Activated T-cell treated with anti-CD3 and anti-CD28 coated beads, Interleukin-2, amount 50 U/mL, for 4 hours (primary cell): ENCODE results near the gene N4BP2L2. TPM values are rescaled to one million over a fixed set of nuclear protein-coding genes. Genes with fewer than 3 reads are reported as not detected.

Source experiments
- ATAC-seq, 2 donors: fragments of 200-7000 bp; cut with Tn5 transposase; one replicate each; pipeline ENCODE4 v1.10.0; 2021
- DNase-seq: peaks from one replicate; pipeline ENCODE4 v3.0.0-alpha.2; 2020
- H3K27me3 Mint-ChIP-seq: one replicate; pipeline ENCODE4 v1.8.0; 2021; ENCODE audit warnings: low read depth, mixed read lengths
- H3K36me3 Mint-ChIP-seq: one replicate; pipeline ENCODE4 v1.8.0; 2022; ENCODE audit warnings: mixed read lengths; ENCODE audit not compliant: insufficient read depth
- H3K4me1 Mint-ChIP-seq: one replicate; pipeline ENCODE4 v1.8.0; 2021; ENCODE audit warnings: low read depth, mixed read lengths
- H3K4me3 Mint-ChIP-seq: one replicate; pipeline ENCODE4 v1.8.0; 2021; ENCODE audit warnings: mild to moderate bottlenecking, moderate library complexity, mixed read lengths
- H3K9me3 Mint-ChIP-seq: one replicate; pipeline ENCODE4 v1.8.0; 2021; ENCODE audit warnings: mixed read lengths
- total RNA-seq, 3 donors: library from RNA; stranded (reverse); gene quantifications; one replicate each; pipeline ENCODE4 v1.2.1, GENCODE V29; 2021

Gene N4BP2L2
- total RNA-seq, 3 donors from 2014 or later, result 47.1 to 59.7 (median 58.6) TPM

DNA sequence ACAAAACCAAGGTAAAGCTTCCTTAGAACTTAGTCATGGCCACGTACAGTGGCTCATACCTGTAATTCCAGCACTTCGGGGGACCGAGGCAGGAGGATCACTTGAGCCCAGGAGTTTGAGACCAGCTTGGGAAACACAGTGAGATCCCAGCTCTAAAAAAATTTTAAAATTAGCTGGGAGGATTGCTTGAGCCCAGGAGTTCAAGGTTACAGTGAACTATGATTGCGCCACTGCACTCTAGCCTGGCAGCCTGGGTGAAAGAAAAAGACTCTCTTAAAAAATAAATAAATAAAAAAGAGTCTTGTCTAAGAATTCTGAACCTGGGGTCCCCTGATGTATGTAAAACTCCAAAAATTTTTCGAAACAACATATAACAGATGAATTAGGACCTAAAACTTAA lies 34.9 kb downstream of the N4BP2L2 start:
- H3K27me3 Mint-ChIP-seq, result no peaks in the 10 kb centered on the region
- peaks cover 15% of the 10 kb centered on the region for H3K36me3 Mint-ChIP-seq
- no peak for ATAC-seq
- H3K4me1 Mint-ChIP-seq, result peaks cover 5% of the 10 kb centered on the region
- no peaks in the 10 kb centered on the region for H3K9me3 Mint-ChIP-seq
- DNase-seq, result no peak
- no peak overlapping the region for H3K4me3 Mint-ChIP-seq

GRCh38 chr13:32501064-32501463 lies 37.5 kb downstream of the N4BP2L2 start:
- ATAC-seq (no peak), DNase-seq (no peak)
- H3K4me3 Mint-ChIP-seq, result no peak overlapping the region
- H3K4me1 Mint-ChIP-seq, result peaks cover 11% of the 10 kb centered on the region
- H3K36me3 Mint-ChIP-seq, result peaks cover 12% of the 10 kb centered on the region
- no peaks in the 10 kb centered on the region for H3K27me3 Mint-ChIP-seq
- no peaks in the 10 kb centered on the region for H3K9me3 Mint-ChIP-seq

GRCh38 chr13:32499538-32500210 lies 38.9 kb downstream of the N4BP2L2 start:
- no peak overlapping the region for H3K4me3 Mint-ChIP-seq
- no peaks in the 10 kb centered on the region for H3K9me3 Mint-ChIP-seq
- no peaks in the 10 kb centered on the region for H3K27me3 Mint-ChIP-seq
- peaks cover 11% of the 10 kb centered on the region for H3K4me1 Mint-ChIP-seq
- peaks cover 1% of the 10 kb centered on the region for H3K36me3 Mint-ChIP-seq
- no peak for ATAC-seq
- no peak for DNase-seq

GRCh38 chr13:32497589-32497988 lies 41.0 kb downstream of the N4BP2L2 start:
- Mint-ChIP-seq H3K27me3 (no peaks in the 10 kb centered on the region), H3K4me3 (no peak overlapping the region)
- DNase-seq, result no peak

GRCh38 chr13:32496599-32497160 lies 41.9 kb downstream of the N4BP2L2 start:
- H3K4me1 Mint-ChIP-seq, result peaks cover 11% of the 10 kb centered on the region
- DNase-seq (no peak), ATAC-seq (no peak)
- peaks cover 1% of the 10 kb centered on the region for H3K36me3 Mint-ChIP-seq
- H3K4me3 Mint-ChIP-seq, result no peak overlapping the region
- H3K9me3 Mint-ChIP-seq, result no peaks in the 10 kb centered on the region
- H3K27me3 Mint-ChIP-seq, result no peaks in the 10 kb centered on the region

More at GRCh38 chr13:32497589-32497988, 41.0 kb downstream of the N4BP2L2 start:
- ATAC-seq, result no peak
- Mint-ChIP-seq H3K4me1 (peaks cover 11% of the 10 kb centered on the region), H3K36me3 (peaks cover 1% of the 10 kb centered on the region), H3K9me3 (no peaks in the 10 kb centered on the region)

DNA sequence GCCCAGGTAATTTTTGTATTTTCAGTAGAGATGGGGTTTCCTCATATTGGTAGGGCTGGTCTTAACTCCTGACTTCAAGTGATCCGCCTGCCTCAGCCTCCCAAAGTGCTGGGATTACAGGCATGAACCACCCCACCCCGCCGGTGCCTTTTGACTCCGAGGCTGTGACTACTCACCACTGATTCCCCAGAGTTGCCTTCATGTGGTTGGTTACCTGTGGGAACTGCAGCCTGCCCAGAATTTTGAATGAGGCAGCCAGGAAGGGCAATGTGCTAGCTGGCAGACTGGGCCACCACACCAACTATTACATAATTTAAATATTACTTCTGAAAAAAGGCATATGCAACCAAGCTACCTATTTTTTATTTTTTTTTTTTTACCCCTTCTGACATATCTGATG lies 42.8 kb downstream of the N4BP2L2 start:
- ATAC-seq (no peak), DNase-seq (no peak)
- peaks cover 11% of the 10 kb centered on the region for H3K4me1 Mint-ChIP-seq
- no peaks in the 10 kb centered on the region for H3K27me3 Mint-ChIP-seq
- H3K36me3 Mint-ChIP-seq, result no peaks in the 10 kb centered on the region
- no peaks in the 10 kb centered on the region for H3K9me3 Mint-ChIP-seq
- no peak overlapping the region for H3K4me3 Mint-ChIP-seq

GRCh38 chr13:32495429-32495828 lies 43.2 kb downstream of the N4BP2L2 start:
- Mint-ChIP-seq H3K36me3 (no peaks in the 10 kb centered on the region), H3K4me3 (no peak overlapping the region)
- ATAC-seq, result no peak

GRCh38 chr13:32491028-32491427 lies 47.6 kb downstream of the N4BP2L2 start:
- H3K4me1 Mint-ChIP-seq, result no peaks in the 10 kb centered on the region
- no peak overlapping the region for H3K4me3 Mint-ChIP-seq
- DNase-seq (no peak), ATAC-seq (no peak)
- H3K9me3 Mint-ChIP-seq, result no peaks in the 10 kb centered on the region
- H3K36me3 Mint-ChIP-seq, result peaks cover under 1% of the 10 kb centered on the region
- H3K27me3 Mint-ChIP-seq, result no peaks in the 10 kb centered on the region

More at GRCh38 chr13:32495429-32495828, 43.2 kb downstream of the N4BP2L2 start:
- Mint-ChIP-seq H3K9me3 (no peaks in the 10 kb centered on the region), H3K27me3 (no peaks in the 10 kb centered on the region), H3K4me1 (peaks cover 11% of the 10 kb centered on the region)
- no peak for DNase-seq

- Mint-ChIP-seq H3K4me1 (peaks cover under 1% of the 10 kb centered on the region), H3K36me3 (peaks cover 6% of the 10 kb centered on the region), H3K9me3 (no peaks in the 10 kb centered on the region), H3K27me3 (no peaks in the 10 kb centered on the region), H3K4me3 (no peak overlapping the region)
- no peak for DNase-seq
- ATAC-seq, result no peak
Observed at GRCh38 chr13:32476892-32477291, 61.7 kb downstream of the N4BP2L2 start.

GRCh38 chr13:32476021-32476731 lies 62.4 kb downstream of the N4BP2L2 start:
- H3K4me1 Mint-ChIP-seq, result peaks cover 2% of the 10 kb centered on the region
- no peaks in the 10 kb centered on the region for H3K27me3 Mint-ChIP-seq
- H3K4me3 Mint-ChIP-seq, result no peak overlapping the region
- no peaks in the 10 kb centered on the region for H3K9me3 Mint-ChIP-seq
- H3K36me3 Mint-ChIP-seq, result peaks cover 6% of the 10 kb centered on the region
- ATAC-seq (no peak), DNase-seq (no peak)

DNA sequence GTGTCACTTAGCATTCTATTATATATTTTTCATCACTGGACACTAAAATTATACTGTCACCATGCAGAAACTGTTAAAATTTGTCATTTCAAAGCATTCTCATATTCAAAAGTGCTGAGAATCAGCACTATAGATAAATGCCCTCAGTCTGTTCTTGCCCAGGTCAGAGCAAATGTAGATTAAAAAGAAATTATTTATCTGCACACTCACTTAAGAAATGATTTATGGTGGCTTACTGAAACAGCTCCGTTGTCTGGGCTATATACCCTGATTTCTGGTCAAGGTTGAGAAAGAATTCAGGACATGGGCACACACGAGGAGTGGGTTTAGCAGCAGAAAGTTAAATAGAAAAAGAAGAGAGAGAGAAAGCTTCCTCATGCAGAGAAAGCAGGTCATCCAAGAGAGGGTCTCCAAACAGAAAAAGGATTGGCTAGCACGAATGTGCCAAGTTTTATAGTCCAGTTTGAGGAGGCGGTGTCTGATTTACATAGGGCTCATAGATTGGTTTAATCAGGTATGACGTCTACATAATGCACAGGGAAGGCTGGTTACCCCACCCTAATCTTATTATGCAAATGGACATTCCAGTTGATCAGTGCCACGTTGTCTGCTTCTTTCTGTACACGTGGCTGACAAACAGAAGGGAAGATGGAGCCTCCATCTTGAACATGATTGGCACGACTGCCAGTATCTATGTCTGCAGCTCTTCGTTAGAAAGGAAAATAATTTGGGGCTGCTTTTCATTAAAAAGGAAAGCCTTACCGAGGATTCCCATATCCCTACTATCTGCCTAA lies 63.4 kb downstream of the N4BP2L2 start:
- Mint-ChIP-seq H3K9me3 (no peaks in the 10 kb centered on the region), H3K4me3 (no peak overlapping the region), H3K27me3 (no peaks in the 10 kb centered on the region), H3K4me1 (peaks cover 2% of the 10 kb centered on the region), H3K36me3 (peaks cover 6% of the 10 kb centered on the region)
- no peak for DNase-seq
- ATAC-seq, result no peak

GRCh38 chr13:32473650-32474049 lies 64.9 kb downstream of the N4BP2L2 start:
- H3K36me3 Mint-ChIP-seq, result peaks cover 6% of the 10 kb centered on the region
- no peaks in the 10 kb centered on the region for H3K27me3 Mint-ChIP-seq
- H3K4me3 Mint-ChIP-seq, result no peak overlapping the region
- no peak for DNase-seq
- peaks cover 2% of the 10 kb centered on the region for H3K4me1 Mint-ChIP-seq
- ATAC-seq, result no peak
- H3K9me3 Mint-ChIP-seq, result no peaks in the 10 kb centered on the region

GRCh38 chr13:32472194-32472621 lies 66.4 kb downstream of the N4BP2L2 start:
- H3K27me3 Mint-ChIP-seq, result no peaks in the 10 kb centered on the region
- DNase-seq (no peak), ATAC-seq (peak in 1 of 2 donors; percentile 41)
- H3K36me3 Mint-ChIP-seq, result no peaks in the 10 kb centered on the region
- no peaks in the 10 kb centered on the region for H3K9me3 Mint-ChIP-seq
- no peak overlapping the region for H3K4me3 Mint-ChIP-seq
- peaks cover 2% of the 10 kb centered on the region for H3K4me1 Mint-ChIP-seq

- Mint-ChIP-seq H3K9me3 (no peaks in the 10 kb centered on the region), H3K4me3 (no peak overlapping the region), H3K27me3 (no peaks in the 10 kb centered on the region), H3K36me3 (no peaks in the 10 kb centered on the region), H3K4me1 (peaks cover 2% of the 10 kb centered on the region)
- no peak for ATAC-seq
- DNase-seq, result no peak
Observed at GRCh38 chr13:32471187-32471922, 67.2 kb downstream of the N4BP2L2 start.
